ENCODE results near the gene SLC51B. TPM values are rescaled to one million over a fixed set of nuclear protein-coding genes. Genes with fewer than 3 reads are reported as not detected.

The SLC51B gene
- polyA plus RNA-seq, 2 of the 4 experiments (the other 2 are of a cell fraction): 12.2 to 16.1 TPM

DNA sequence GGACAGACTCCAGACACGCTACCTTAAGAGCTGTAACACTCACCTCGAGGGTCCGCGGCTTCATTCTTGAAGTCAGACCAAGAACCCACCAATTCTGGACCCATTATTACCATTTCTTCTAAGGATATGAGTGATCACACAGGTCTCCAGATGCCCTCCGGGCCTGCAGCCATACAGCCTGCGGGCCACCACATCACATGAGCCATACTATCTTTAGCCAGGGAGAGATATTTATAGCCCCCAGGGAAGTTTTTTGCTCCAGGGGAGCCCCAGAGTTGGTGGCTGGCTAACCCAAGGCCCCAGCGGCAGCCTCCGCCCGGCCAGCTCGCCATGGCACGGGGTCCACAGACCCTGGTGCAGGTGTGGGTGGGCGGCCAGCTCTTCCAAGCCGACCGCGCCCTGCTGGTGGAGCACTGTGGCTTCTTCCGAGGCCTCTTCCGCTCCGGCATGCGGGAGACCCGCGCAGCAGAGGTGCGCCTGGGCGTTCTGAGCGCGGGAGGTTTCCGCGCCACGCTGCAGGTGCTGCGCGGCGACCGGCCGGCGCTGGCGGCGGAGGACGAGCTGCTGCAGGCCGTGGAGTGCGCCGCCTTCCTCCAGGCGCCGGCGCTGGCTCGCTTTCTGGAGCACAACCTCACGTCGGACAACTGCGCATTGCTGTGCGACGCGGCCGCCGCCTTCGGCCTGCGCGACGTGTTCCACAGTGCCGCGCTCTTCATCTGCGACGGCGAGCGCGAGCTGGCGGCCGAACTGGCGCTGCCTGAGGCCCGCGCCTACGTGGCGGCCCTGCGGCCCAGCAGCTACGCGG, 31.5 kb downstream of the SLC51B start, which contains the start of gene KBTBD13:
Gene KBTBD13, plus strand, starts transcription at position 261 of the 805 bp plus-strand sequence. Its CDS starts 70 bp downstream, at position 331.
- WGBS (ENCODE audit: missing lambda C conversion rate): 95% methylated on average over 73 of the region's 73 CpGs
- peak within 1 kb of the TSS in 1 of 2 experiments; percentile 65; a peak in 3 of 6 replicates for H3K27ac ChIP-seq
- ChIA-PET CTCF (interaction anchor here (0.7 to 32.9 kb wide), 17 partner anchors 9 to 346 kb away, joined by 3 to 1280 read pairs (median 7); partner anchors contain the start of genes MTFMT, RASL12 and SLC51B), POLR2A (no interaction called here)
- DNase-seq (ENCODE audit: low read depth in 1 of 2, low spot score in 1 of 2): no peak
- no peak for FAIRE-seq
- H3K4me3 ChIP-seq: no peak within 1 kb of the TSS
- no peaks in the 10 kb centered on the region for H3K9me3 ChIP-seq
- no peak for ATAC-seq
- TF ChIP-seq FOXS1 (CRISPR knock-in tag; IDR thresholded peaks at IDR 0.05) (no peak), CHD4 (IDR thresholded peaks at IDR 0.05; ENCODE audit: borderline replicate concordance) (no peak), HDAC2 (IDR thresholded peaks at IDR 0.05) (no peak), MAFK (IDR thresholded peaks at IDR 0.05; ENCODE audit: partially characterized antibody) (no peak), ESRRA (IDR thresholded peaks at IDR 0.05; ENCODE audit: borderline replicate concordance, low read length) (no peak), HOXB13 (CRISPR knock-in tag; IDR thresholded peaks at IDR 0.05; ENCODE audit: low read depth) (no peak), JUNB (IDR thresholded peaks at IDR 0.05) (no peak), REST (IDR thresholded peaks at IDR 0.05) (no peak), CHD2 (IDR thresholded peaks at IDR 0.05; ENCODE audit: low read length, partially characterized antibody) (no peak), EHF (CRISPR knock-in tag; IDR thresholded peaks at IDR 0.05) (no peak)
- H3K4me2 ChIP-seq: peak within 1 kb of the TSS; percentile 62
- peaks cover 7% of the 10 kb centered on the region; the same call in 1 of the 3 replicates for H3K4me1 ChIP-seq

DNA sequence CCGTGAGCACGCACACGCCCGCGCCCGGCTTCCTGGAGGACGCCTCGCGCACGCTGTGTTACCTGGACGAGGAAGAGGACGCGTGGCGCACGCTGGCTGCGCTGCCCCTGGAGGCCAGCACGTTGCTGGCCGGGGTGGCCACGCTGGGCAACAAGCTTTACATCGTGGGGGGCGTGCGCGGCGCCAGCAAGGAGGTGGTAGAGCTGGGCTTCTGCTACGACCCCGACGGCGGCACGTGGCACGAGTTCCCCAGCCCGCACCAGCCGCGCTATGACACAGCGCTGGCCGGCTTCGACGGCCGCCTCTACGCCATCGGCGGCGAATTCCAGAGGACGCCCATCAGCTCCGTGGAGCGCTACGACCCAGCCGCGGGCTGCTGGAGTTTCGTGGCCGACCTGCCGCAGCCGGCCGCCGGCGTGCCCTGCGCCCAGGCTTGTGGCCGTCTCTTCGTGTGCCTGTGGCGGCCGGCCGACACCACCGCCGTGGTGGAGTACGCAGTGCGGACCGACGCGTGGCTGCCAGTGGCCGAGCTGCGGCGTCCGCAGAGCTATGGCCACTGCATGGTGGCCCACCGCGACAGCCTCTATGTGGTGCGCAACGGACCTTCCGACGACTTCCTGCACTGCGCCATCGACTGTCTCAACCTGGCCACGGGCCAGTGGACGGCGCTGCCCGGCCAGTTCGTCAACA, 32.2 kb downstream of the SLC51B start:
- FAIRE-seq (no peak), DNase-seq (ENCODE audit: low read depth in 1 of 2, low spot score in 1 of 2) (no peak), ATAC-seq (no peak)
- POLR2A ChIA-PET: no interaction called here
- CTCF ChIA-PET: interaction anchor here (0.5 to 32.9 kb wide), 30 partner anchors 9 to 351 kb away, joined by 3 to 1280 read pairs (median 5); partner anchors contain the start of genes MTFMT, PARP16, RASL12 and SLC51B
- Histone ChIP-seq H3K4me3 (no peak overlapping the region), H3K4me1 (peaks cover 7% of the 10 kb centered on the region; the same call in 1 of the 3 replicates), H3K27ac (peak overlapping the region in 1 of 2 experiments; percentile 65; a peak in 3 of 6 replicates), H3K9me3 (no peaks in the 10 kb centered on the region), H3K4me2 (peak overlapping the region; percentile 62)
- 93% methylated on average over 71 of the region's 85 CpGs for WGBS (ENCODE audit: missing lambda C conversion rate)
- TF ChIP-seq E2F6 (IDR thresholded peaks at IDR 0.05; ENCODE audit: borderline replicate concordance, low read depth): no peak
- TF ChIP-seq PBX3 (IDR thresholded peaks at IDR 0.05): no peak
- no peak for TF ChIP-seq RCOR1 (IDR thresholded peaks at IDR 0.05; ENCODE audit: low read depth, low read length)
- TF ChIP-seq JUN (IDR thresholded peaks at IDR 0.05): no peak
- TF ChIP-seq ESRRA (IDR thresholded peaks at IDR 0.05; ENCODE audit: borderline replicate concordance, low read length): no peak
- TF ChIP-seq FOSB (CRISPR knock-in tag; IDR thresholded peaks at IDR 0.05): no peak
- no peak for TF ChIP-seq MAZ (IDR thresholded peaks at IDR 0.05; ENCODE audit: borderline replicate concordance, low read depth, low read length)
- TF ChIP-seq HES2 (IDR thresholded peaks at IDR 0.05): no peak
- no peak for TF ChIP-seq HOXA7 (CRISPR knock-in tag; IDR thresholded peaks at IDR 0.05)
- no peak for TF ChIP-seq SREBF2 (IDR thresholded peaks at IDR 0.05)
- no peak for TF ChIP-seq ZNF302 (CRISPR knock-in tag; IDR thresholded peaks at IDR 0.05)
- TF ChIP-seq ELK1 (IDR thresholded peaks at IDR 0.05; ENCODE audit: low read depth, low read length): no peak
- TF ChIP-seq KDM5A (IDR thresholded peaks at IDR 0.05): no peak
- TF ChIP-seq CBX8 (IDR thresholded peaks at IDR 0.05): no peak
- TF ChIP-seq RFX5 (IDR thresholded peaks at IDR 0.05): no peak
- TF ChIP-seq CTCF (IDR thresholded peaks at IDR 0.05): no peak
- no peak for TF ChIP-seq JUNB (IDR thresholded peaks at IDR 0.05)
- TF ChIP-seq RAD21 (conservative IDR thresholded peaks at IDR 0.05 in 1 of 2, IDR thresholded peaks at IDR 0.05 in 1 of 2): no peak
- no peak for TF ChIP-seq POLR2A (IDR thresholded peaks at IDR 0.05; ENCODE audit: low read length)
